Epidermal melanocyte (primary cell): ENCODE measurements around the gene SHOX.

Experiments
- DNase-seq: peaks from one replicate; pipeline ENCODE4 v3.0.0; 2011; ENCODE audit warnings: low spot score; ENCODE audit not compliant: insufficient read length

The SHOX gene

DNA sequence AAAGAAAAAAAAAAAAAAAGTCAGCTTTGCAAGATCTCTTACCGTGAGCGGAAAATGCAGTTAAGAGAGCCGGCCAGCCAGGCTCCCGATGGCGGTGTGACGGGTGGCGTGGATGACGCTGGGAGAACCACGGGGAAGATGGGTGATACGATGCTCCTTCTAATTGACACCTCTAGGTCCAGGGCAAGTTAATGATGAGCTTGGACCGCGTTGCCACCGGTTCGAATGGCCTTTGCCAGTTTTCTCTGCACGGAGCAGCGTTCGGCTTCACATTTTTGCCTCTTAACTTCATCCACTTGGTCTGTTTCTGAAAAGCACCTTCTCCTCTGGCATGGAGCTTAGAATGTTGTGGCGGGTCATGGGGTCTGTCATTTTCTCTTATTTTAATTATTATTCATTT lies 33.2 kb downstream of the SHOX start:
- DNase-seq: no peak

DNA sequence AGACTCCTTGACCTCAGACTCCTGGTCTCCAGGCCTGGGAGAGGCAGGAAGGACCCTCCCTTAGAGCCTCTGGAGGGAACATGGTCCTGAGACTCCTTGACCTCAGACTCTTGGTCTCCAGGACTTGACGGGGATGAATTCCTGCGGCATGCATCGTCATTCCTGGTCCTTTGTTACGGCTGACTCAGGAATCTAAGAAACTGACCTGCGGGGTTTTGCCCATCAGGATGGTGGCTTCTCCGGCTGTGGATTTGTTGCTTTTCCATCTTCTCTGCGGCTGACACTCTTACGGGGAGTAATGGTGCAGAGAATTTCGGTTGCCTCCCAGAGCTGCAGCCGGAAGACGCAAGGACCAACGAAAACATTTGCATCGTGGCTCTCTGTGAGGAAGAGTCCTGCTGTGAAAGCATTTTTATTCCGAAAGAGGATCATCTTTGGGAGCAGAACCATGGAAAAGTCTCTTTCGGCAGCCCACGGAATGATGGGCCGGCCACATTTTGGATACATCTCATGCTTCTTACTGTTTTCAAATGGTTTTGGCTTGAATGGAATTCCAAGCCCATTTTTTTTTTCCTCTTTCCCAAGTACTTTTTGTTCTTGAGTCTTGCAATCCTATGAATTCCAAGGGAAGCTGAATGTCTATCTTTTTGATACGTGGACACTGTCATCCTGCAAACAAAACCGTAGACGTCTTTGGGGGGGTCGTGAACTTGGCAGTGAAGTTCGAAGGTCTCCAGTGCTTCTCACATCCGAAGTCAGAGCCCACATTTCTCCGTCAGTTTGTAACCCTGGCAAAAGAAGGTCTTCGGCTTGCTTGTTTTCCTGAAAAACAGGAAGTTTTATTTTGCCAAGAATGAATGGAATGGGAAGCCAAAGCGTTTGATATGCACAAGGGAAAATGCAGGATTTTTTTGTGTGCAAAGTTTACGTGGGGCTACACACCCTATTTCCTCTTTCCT lies 36.5 kb downstream of the SHOX start:
- DNase-seq: no peak

DNA sequence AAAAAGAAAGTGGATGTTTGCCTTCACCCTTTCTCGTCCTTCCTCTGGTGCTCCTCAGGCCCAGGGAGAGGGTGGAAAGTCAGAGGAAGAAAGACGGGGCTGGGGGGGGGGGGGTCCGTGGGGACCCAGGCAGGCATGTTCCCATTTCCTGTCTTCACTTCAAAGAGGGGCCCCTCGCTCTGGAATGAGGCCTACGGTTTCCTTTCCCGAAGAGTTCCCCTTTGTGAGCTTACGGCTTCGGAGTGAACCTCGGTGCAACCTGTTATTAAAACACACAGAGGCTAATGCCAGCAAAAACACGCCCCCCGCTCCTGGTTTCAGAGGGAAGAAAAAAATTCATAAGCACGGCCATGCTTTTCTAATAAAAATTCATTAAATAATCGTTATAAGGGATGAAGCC lies 40.1 kb downstream of the SHOX start:
- no peak for DNase-seq

DNA sequence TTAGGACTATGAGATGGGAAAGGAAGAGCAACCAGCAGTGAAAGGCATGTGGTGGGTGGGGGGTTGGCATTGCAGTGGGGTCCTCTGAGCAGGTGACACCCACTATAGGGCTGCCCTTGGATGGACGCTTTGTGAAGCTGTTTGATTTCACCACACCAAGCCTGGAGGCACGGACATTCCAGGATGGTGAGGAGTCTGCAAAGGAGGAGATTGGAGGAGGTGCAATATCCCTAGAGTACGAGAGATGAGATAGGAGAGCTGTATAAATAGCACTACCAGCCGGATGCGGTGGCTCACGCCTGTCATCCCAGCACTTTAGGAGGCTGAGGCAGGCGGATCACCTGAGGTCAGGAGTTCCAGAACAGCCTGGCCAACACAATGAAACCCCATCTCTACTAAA lies 42.3 kb downstream of the SHOX start:
- DNase-seq: no peak

DNA sequence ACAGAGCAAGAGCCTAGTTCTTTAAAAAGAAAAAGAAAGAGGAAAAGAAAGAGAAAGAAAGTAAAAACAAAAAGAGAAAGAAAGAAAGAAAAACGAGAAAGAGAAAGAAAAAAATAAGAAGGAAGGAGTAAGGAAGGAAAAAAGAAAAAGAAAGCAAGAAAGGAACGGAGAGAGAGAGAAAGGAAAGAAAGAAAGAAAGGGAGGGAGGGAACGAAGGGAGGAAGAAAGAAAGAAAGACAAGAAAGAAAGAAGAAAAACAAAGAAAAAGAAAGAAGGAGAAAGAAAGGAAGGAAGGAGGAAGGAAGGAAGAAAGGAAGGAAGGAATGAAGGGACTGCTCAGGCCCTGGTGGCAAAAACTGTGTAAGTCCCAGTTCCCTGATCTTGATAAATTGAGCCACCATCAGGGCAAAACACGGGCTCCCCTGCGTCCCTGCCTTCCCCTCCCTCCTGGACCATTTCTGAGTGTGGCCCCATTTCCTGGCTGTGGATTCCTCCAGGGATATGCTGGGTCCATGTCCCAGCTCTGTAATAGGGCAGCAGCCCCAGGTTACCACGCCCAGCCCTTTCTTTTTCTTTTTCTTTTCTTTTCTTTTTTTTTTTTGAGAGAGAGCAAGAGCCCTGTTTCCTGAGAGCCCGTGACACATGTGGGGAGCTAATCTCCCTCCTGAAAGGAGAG lies 44.8 kb downstream of the SHOX start:
- no peak for DNase-seq

DNA sequence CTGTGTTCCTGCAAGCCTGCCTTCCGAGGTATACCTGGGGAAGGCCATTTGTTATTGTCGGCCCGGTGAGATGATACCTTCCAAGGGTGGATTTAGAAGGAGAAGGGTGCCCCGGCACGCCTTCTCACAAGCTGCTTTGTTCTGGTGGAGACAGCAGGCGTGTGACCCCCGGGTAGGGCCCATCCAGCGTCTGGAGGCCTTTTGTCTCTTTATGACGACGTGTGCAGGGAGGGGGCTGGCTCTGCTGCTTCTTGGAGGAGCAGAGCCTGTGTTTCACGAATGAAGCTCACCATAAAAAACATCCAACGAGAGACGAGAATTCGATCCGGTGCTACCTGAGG lies 45.3 kb downstream of the SHOX start:
- no peak for DNase-seq

DNA sequence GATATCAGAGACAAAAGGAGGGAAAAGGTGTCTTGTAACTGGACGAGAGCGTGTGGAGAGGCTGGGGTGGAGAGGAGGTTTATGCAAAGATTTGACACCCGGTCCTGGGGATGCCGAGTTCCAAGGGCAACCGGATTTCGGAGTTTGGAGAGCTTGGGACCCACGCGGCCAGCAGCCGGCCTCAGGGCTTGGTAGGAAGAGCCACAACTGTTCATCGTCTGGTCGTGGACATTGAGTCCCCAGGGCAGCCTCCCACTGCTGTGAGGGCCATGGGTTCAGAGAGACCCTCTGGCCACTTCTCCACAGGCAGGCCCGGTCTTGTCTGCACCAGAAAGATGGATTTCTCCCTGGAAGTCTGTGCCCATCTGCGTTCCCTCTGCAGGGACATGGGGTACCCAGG lies 46.8 kb downstream of the SHOX start:
- no peak for DNase-seq

DNA sequence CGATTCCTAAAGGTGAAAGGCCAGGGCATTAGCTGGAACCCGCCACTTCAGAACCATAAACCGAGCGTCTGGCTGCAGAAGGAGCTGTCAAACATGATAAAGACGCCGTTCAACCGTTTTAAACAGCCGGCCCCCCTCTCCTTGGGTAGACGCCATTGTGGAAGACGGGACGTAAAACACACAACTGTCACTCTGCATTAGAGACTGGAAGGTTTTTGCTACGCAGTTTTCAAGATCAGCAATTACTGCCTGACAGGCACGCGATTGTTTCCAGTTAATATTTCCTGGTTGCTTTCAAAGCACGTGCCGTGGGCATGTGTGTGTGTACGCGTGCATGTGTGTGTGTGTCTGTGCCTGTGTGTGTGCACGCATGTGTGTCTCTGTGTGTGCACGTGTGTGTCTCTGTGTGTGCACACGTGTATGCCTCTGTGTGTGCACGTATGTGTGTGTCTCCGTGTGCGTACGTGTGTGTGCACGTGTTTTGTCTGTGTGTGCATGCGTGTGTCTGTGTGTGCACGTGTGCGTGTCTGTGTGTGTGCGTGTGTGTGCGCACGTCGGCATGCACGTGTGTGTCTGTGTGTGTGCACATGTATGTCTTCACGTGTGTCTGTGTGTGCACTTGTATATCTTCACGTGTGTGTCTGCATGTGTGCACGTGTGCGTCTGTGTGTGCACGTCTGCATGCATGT lies 48.8 kb downstream of the SHOX start:
- no peak for DNase-seq

DNA sequence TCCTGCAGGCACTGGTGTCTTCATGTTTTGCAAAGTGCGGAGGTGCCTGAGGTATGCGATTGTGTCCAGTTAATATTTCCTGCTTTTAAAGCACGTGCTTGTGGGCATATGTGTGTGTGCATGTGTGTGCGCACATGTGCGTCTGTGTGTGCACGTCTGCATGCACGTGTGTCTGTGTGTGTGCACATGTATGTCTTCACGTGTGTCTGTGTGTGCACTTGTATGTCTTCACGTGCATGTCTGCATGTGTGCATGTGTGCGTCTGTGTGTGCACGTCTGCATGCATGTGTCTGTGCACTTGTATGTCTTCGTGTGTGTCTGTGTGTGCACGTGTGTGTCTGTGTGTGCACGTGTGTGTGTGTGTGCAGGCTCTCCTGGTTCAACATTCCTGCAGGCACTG lies 49.5 kb downstream of the SHOX start:
- DNase-seq: no peak

DNA sequence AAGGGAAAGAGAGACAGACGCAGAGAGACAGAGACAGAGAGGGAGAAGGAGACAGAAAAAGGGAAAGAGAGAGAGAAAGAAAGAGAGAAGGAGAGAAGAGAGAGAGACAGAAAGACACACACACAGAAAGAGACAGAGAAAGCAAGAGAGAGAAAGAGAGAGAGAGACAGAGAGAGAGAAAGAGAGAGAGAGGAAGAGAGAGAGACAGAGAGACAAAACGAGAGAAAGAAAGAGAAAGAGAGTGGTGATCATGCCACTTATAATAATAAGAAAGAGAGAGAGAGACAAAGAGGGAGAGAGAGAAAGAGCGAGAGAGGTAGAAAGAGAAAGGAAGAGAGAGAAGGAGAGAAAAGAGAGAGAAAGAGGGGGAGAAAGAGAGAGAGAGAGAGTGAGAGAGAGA lies 51.4 kb downstream of the SHOX start:
- no peak for DNase-seq

DNA sequence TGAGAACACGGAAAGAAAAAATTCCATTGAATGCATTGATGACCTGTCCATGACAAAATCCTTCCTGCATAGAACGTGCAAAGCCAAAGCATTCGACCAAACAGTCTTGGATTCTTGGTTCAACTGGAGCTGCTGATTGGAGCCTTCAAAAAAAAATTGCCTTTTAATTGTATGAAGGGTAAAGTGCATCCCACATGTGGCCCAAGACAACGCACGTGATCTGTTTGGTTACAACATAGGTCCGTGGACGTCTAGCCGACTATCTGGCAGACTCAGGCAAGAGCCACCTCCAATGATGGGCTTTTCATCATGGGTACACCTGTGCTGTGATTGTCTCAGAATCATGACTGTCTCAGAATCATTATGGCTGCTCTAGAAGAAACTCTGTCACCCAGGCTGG lies 52.3 kb downstream of the SHOX start:
- DNase-seq: no peak

DNA sequence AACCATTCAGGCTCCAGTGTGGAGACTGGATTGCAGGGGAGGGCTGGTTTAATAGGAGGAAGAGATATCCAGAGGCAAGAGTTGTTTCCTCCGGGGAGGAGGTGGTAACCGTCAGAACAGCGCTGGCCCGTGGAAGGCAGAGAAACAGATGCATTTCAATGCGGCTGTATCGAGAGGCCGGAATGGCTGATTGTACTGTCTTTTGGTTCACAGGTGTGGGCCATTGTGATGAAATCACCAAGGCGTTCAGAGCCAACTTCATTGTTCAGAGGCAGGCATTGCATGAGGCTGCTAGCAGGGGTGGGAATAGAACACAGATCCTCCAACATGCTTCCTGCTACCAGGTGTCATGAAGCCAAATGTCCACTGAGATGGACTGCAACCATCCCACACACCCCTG lies 53.0 kb downstream of the SHOX start:
- DNase-seq: no peak

DNA sequence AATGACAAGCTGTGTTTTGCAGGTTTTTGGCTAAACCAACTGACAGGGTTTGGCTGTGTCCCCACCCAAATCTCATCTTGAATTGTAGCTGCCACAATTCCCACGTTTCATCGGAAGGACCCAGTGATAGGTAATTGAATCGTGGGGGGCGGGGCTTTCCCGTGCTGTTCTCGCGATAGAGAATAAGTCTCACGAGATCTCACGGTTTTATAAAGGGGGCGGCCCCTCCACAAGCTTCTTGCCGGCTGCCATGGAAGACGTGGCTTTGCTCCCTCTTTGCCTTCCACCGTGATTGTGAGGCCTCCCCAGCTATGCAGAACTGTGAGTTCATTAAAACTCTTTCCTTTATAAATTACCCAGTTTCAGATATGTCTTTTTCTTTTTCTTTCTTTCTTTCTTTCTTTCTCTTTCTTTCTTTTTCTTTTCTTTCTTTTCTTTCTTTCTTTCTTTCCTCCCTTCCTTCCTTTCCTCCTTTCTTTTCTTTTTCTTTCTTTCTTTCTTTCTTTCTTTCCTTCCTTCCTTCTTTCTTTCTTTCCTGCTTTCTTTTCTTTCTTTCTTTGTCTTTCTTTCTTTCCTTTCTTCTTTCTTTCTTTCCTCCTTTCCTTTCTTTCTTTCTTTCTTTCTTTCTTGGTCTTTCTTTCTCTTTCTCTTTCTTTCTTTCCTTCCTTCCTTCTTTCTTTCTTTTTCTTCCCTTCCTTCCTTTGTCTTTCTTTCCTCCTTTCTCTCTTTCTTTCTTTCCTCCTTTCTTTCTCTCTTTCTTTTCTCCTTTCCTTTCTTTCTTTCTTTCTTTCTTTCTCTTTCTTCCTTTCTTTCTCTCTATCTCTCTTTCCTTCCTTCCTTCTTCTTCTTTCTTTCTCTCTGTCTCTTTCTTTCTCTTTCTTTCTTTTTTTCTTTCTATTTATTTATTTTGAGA lies 54.8 kb downstream of the SHOX start:
- no peak for DNase-seq

DNA sequence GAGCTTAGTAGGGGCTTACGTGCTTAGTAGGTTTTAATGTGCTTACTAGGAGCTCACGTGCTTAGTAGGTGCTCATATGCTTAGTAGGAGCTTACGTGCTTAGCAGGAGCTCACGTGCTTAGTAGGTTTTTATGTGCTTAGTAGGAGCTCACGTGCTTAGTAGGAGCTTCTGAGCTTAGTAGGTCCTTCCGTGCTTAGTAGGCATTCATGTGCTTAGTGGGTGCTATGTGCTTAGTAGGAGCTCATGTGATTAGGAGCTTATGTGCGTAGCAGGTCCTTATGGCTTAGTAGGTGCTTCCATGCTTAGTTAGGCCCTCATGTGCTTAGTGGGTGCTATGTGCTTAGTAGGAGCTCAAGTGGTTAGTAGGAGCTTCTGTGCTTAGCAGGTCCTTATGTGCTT lies 59.4 kb downstream of the SHOX start:
- DNase-seq: no peak

DNA sequence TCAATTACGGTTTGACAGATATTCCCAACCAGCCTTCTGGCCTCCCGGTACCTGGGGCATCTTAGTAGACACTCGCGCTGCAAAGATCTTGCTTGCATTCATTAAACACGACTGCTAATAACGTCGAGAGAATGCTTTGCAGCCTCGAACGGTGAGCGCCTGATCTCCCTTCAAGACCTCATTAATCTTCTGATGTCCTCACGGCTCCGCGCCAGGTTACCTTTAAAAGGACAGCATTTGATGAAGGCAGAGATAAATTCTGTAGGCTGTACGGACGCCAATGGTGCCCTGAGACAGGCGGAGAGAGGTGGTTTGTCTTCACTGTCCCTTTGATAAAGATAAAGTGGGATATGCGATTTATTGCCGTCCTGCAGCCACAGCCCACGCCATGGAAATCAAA lies 64.2 kb downstream of the SHOX start:
- no peak for DNase-seq

DNA sequence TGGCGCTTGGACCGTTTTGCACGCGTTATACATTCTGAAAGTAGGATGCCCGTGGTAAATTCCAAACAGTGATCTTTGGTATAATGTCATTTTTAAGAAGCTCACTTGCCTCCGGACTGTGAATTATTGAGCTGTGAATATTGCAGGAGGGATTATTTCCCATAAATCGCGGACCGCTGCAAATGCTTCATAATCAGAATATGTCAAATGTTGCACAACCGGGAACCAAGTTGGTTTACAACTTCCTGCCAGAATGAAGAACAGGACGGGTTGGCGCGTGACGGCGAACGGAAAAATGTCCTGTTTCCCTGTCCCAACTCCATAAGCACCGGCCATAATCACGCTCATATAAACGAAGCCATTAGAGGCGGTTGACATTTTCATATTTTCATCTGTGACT lies 67.6 kb downstream of the SHOX start:
- no peak for DNase-seq

DNA sequence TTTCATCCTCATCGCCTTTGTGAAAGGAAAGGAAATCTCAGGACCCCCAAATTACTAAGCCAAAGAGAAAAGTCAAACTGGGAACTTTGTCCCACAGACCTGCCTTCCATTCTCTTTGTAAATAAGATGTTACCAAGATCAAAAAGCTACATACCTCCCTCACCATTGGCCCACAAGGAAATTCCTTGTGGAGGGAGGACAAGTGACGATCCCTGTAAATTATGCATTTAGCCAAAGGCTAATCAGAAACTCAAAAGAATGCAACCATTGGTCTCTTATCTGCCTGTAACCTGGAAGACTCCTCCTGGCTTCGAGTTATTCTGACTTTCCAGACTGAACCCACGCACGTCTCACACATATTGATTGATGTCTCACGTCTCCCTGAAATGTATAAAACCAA lies 70.3 kb downstream of the SHOX start:
- no peak for DNase-seq

DNA sequence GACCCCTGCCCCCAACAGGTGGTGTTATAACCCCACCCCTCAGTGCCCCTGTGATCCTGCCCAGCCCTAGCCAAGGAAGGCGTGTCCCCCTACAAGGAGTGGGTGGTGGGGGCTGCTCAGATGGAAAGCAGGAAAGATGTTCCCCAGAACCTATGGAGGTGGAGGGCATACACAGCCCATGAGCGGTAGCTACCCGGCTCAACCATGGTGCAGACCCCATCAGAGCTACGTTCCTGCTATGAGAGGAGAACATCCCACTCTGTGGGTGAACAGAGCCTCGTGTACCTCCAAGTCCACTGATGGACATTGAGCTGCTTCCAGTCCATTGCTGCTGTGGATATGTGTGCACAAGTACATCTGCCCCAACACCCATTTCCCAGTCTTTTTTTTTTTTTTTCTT lies 71.1 kb downstream of the SHOX start:
- DNase-seq: no peak

DNA sequence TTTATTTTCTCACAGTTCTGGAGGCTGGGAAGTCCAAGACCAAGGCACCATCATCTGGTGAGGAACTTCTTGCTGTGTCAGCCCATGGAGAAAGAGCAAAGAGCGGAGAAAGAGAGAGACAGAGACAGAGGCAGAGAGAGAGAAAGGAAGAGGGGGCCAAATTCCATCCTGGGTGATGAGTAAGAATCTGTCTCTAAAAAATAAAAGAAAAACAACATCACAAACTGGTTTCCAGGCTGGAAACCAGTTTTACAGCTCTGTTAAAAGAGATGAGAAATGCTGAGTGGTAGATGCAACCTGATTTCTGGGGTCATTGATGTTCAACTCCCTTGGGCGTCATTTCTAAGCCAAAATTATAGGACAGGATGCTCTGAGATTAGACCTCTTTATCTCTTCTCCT lies 72.9 kb downstream of the SHOX start:
- DNase-seq: no peak

DNA sequence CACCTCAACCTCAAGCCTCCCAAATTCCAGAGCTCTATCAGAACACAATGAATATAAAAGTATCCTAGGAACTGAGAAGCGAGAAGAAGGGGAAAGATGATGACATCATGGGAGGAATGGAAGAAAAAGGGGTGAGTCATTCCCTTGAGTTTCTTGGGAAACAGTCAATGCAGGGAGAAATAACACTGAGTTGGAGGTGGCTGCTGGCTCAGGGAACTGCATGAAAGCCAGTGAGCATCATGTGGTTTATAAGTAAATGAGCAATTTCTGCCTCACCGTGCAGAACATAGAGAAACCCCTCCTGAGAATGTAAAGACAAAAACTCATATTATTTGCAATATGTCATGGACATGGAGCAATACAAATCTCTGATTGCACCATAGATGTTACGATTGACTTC lies 73.3 kb downstream of the SHOX start:
- no peak for DNase-seq
